Neural progenitor cell (in vitro differentiated cells): ENCODE measurements around the gene FCMR.

Experiments
- EZH2 ChIP-seq: fragments of 200-600 bp; sonication (generic); IDR thresholded peaks from 2 replicates; pipeline ENCODE4 v1.6.1; 2017; ENCODE audit warnings: antibody characterized with exemption, mild to moderate bottlenecking, moderate library complexity
- EZH2phosphoT487 ChIP-seq: fragments of 200-600 bp; sonication (generic); IDR thresholded peaks from 2 replicates; pipeline ENCODE4 v1.6.1; 2017; ENCODE audit warnings: antibody characterized with exemption
- TF ChIP-seq, protein P1 (sequence below): fragments of 200-600 bp; sonication (generic); IDR thresholded peaks from 2 replicates; pipeline ENCODE4 v1.5.1; 2017; ENCODE audit warnings: antibody characterized with exemption, mild to moderate bottlenecking

DNA sequence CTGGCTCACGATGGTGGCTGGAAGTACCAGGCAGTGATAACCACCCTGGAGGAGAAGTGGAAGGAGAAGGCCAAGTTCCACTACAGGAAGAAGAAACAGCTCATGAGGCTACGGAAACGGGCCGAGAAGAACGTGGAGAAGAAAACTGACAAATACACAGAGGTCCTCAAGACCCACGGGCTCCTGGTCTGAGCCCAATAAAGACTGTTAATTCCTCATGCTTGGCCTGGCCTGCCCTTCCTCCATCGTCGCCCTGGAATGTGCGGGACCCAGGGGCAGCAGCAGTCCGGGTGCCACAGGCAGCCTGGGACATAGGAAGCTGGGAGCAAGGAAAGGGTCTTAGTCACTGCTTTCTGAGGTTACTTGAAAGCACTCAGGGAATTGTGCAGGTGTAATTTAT is 13.7 kb downstream of the FCMR start:
- TF ChIP-seq EZH2phosphoT487 (no peak), EZH2 (no peak)
- TF ChIP-seq, protein P1, sequence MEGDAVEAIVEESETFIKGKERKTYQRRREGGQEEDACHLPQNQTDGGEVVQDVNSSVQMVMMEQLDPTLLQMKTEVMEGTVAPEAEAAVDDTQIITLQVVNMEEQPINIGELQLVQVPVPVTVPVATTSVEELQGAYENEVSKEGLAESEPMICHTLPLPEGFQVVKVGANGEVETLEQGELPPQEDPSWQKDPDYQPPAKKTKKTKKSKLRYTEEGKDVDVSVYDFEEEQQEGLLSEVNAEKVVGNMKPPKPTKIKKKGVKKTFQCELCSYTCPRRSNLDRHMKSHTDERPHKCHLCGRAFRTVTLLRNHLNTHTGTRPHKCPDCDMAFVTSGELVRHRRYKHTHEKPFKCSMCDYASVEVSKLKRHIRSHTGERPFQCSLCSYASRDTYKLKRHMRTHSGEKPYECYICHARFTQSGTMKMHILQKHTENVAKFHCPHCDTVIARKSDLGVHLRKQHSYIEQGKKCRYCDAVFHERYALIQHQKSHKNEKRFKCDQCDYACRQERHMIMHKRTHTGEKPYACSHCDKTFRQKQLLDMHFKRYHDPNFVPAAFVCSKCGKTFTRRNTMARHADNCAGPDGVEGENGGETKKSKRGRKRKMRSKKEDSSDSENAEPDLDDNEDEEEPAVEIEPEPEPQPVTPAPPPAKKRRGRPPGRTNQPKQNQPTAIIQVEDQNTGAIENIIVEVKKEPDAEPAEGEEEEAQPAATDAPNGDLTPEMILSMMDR: no peak
